PC-9 (cell line): ENCODE results near the gene ITSN1.

Source experiments
- CTCF ChIP-seq: fragments of 200-600 bp; sonication (generic); conservative IDR thresholded peaks from 2 replicates; pipeline ENCODE4 v1.6.1; 2017; ENCODE audit warnings: mixed run types, antibody characterized with exemption, mild to moderate bottlenecking, moderate library complexity
- EZH2 ChIP-seq: fragments of 200-600 bp; sonication (generic); IDR thresholded peaks from 2 replicates; pipeline ENCODE4 v1.8.0; 2017; ENCODE audit warnings: antibody characterized with exemption, low read depth

GRCh38 chr21:33895356-33895755, 253.1 kb downstream of the ITSN1 start:
- TF ChIP-seq EZH2 = no peak
- TF ChIP-seq CTCF = no peak
